ENCODE results near the gene PSTPIP2. TPM values are rescaled to one million over a fixed set of nuclear protein-coding genes. Genes with fewer than 3 reads are reported as not detected.

PSTPIP2 gene
- total and polyA plus RNA-seq, 9 of the 15 experiments (the other 6 are each of a cell fraction or from before 2014, with no cell fraction given): 14.0 to 45.7 (median 27.1) TPM

- TF ChIP-seq PRDM10 (IDR thresholded peaks at IDR 0.05; ENCODE audit: partially characterized antibody): peak; percentile 79
- TF ChIP-seq MTA2 (IDR thresholded peaks at IDR 0.05; ENCODE audit: low read depth): no peak
- TF ChIP-seq EP400 (IDR thresholded peaks at IDR 0.05): peak; percentile 51
- no peak for TF ChIP-seq ADNP (tag; IDR thresholded peaks at IDR 0.05)
- no peak for TF ChIP-seq TGIF2 (CRISPR knock-in tag; IDR thresholded peaks at IDR 0.05)
- TF ChIP-seq SLC30A9 (CRISPR knock-in tag; IDR thresholded peaks at IDR 0.05): no peak
- TF ChIP-seq, protein P1, sequence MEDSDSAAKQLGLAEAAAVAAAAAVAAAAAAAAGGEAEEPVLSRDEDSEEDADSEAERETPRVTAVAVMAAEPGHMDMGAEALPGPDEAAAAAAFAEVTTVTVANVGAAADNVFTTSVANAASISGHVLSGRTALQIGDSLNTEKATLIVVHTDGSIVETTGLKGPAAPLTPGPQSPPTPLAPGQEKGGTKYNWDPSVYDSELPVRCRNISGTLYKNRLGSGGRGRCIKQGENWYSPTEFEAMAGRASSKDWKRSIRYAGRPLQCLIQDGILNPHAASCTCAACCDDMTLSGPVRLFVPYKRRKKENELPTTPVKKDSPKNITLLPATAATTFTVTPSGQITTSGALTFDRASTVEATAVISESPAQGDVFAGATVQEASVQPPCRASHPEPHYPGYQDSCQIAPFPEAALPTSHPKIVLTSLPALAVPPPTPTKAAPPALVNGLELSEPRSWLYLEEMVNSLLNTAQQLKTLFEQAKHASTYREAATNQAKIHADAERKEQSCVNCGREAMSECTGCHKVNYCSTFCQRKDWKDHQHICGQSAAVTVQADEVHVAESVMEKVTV (CRISPR knock-in tag; IDR thresholded peaks at IDR 0.05): no peak
- peak; percentile 70; the same call in 1 of the 2 replicates for TF ChIP-seq RB1 (IDR thresholded peaks at IDR 0.05; ENCODE audit: low read depth)
- TF ChIP-seq PREB (CRISPR knock-in tag; IDR thresholded peaks at IDR 0.05): no peak
- TF ChIP-seq ZSCAN32 (CRISPR knock-in tag; IDR thresholded peaks at IDR 0.05): no peak
- TF ChIP-seq NKRF (IDR thresholded peaks at IDR 0.05; ENCODE audit: borderline replicate concordance): no peak
- TF ChIP-seq CHD1 (IDR thresholded peaks at IDR 0.05; ENCODE audit: low read length): peak; percentile 40
- TF ChIP-seq ZFPM2 (CRISPR knock-in tag; IDR thresholded peaks at IDR 0.05): no peak
- no peak for TF ChIP-seq ZNF23 (CRISPR knock-in tag; IDR thresholded peaks at IDR 0.05)
- TF ChIP-seq ZNF282 (CRISPR knock-in tag; IDR thresholded peaks at IDR 0.05): no peak
- no peak for TF ChIP-seq HBP1 (CRISPR knock-in tag; IDR thresholded peaks at IDR 0.05)
Observed at GRCh38 chr18:46104128-46104911, 32.3 kb upstream of the PSTPIP2 start, which contains the start of gene HAUS1 (continued).
